HCT116 (cell line): ENCODE measurements around the gene RPL10A. TPM values are rescaled to one million over a fixed set of nuclear protein-coding genes. Genes with fewer than 3 reads are reported as not detected.

Source experiments
- ATAC-seq: fragments of 200-7000 bp; cut with Tn5 transposase; 2 replicates; pipeline ENCODE4 v1.9.1; 2020; ENCODE audit warnings: mild to moderate bottlenecking, moderate library complexity
- BruUV-seq: library from RNA; stranded (reverse); fragments of 400-500 nt; replicated peaks from 2 replicates; lab custom pipeline; 2021; lab: Mats Ljungman, UMichigan
- CTCF ChIA-PET: fragments of 300-600 bp; sonication (Branson Sonifier 250); formaldehyde crosslinking; loops from one replicate; lab custom pipeline; 2021; ENCODE audit warnings: antibody characterized with exemption; lab: Charles Lee
- POLR2A ChIA-PET: fragments of 300-600, 350-600 bp; sonication (Branson Sonifier 250); formaldehyde crosslinking; loops from one replicate; lab custom pipeline; 2021; ENCODE audit warnings: antibody characterized with exemption; lab: Charles Lee
- RAD21 ChIA-PET, 2 experiments: fragments of 300-600 bp; sonication (Branson Sonifier 250); formaldehyde crosslinking; loops; one replicate each; lab custom pipeline; 2023; ENCODE audit warnings: low total read pairs in 2 of 2; ENCODE audit not compliant: uncharacterized antibody in 2 of 2, unreplicated experiment in 2 of 2, low non-redundant PET in 1 of 2; lab: Charles Lee
- DNase-seq: peaks from one replicate; pipeline ENCODE4 v3.0.0-alpha.2; 2010; ENCODE audit warnings: low read depth, low spot score
- H2AFZ ChIP-seq: fragments of 200-600 bp; shearing (Covaris generic), sonication (generic); 2 replicates; pipeline ENCODE4 v1.6.1; 2017; ENCODE audit warnings: low read depth, mixed run types, mixed read lengths, antibody characterized with exemption, low read length; ENCODE audit not compliant: poor library complexity, severe bottlenecking
- H3K27ac ChIP-seq: 2 replicates; pipeline ENCODE4 v1.5.1; 2012; ENCODE audit warnings: low read depth, low read length
- H3K27me3 ChIP-seq: fragments of 200-600 bp; sonication (generic); 2 replicates; pipeline ENCODE4 v1.6.1; 2016; ENCODE audit warnings: mixed run types, low read length, mixed read lengths; ENCODE audit not compliant: insufficient read depth
- H3K36me3 ChIP-seq, 2 experiments: fragments of 200-500 bp in 1 of 2; fragments of 200-600 bp in 1 of 2; sonication (Bioruptor generic) in 1 of 2; sonication (generic) in 1 of 2; 2 replicates each; pipeline versions ENCODE4 v1.5.1 to v1.6.1; 2014 to 2016; ENCODE audit warnings: low read length in 2 of 2, inconsistent platforms in 1 of 2, mixed read lengths in 1 of 2, mixed run types in 1 of 2; ENCODE audit not compliant: insufficient read depth in 2 of 2, control insufficient read depth in 1 of 2
- H3K4me1 ChIP-seq, 2 experiments: fragments of 200-600 bp in 1 of 2; sonication (generic) in 1 of 2; 2 replicates each; pipeline versions ENCODE4 v1.5.1 to v1.6.1; 2012 to 2017; ENCODE audit warnings: low read length in 2 of 2, inconsistent platforms in 1 of 2, mild to moderate bottlenecking in 1 of 2, mixed read lengths in 1 of 2, mixed run types in 1 of 2, moderate library complexity in 1 of 2; ENCODE audit not compliant: insufficient read depth in 2 of 2, control insufficient read depth in 1 of 2
- H3K4me2 ChIP-seq: fragments of 200-600 bp; sonication (generic); 2 replicates; pipeline ENCODE4 v1.6.1; 2017; ENCODE audit warnings: mixed run types, low read length, mixed read lengths
- H3K4me3 ChIP-seq, 2 experiments: fragments of 200-600 bp in 1 of 2; sonication (generic) in 1 of 2; replicated peaks in 1 of 2; 2 replicates each; pipeline ENCODE4 v1.5.1; 2011 to 2016; ENCODE audit warnings: low read length in 2 of 2, control low read depth in 1 of 2, low read depth in 1 of 2, mild to moderate bottlenecking in 1 of 2, mixed read lengths in 1 of 2, mixed run types in 1 of 2
- H3K79me2 ChIP-seq: fragments of 200-600 bp; sonication (generic); 2 replicates; pipeline ENCODE4 v1.6.1; 2017; ENCODE audit warnings: mild to moderate bottlenecking, mixed run types, low read length, moderate library complexity, mixed read lengths; ENCODE audit not compliant: insufficient read depth
- H3K9ac ChIP-seq: fragments of 200-600 bp; sonication (generic); 2 replicates; pipeline ENCODE4 v1.6.1; 2016; ENCODE audit warnings: low read length, mixed read lengths
- H3K9me2 ChIP-seq: fragments of 200-600 bp; sonication (generic), shearing (Covaris generic); 2 replicates; pipeline ENCODE4 v1.6.1; 2017; ENCODE audit warnings: mixed run types, mild to moderate bottlenecking, moderate library complexity; ENCODE audit not compliant: insufficient read depth
- H3K9me3 ChIP-seq, 2 experiments: fragments of 200-500 bp in 1 of 2; fragments of 200-600 bp in 1 of 2; sonication (Bioruptor generic) in 1 of 2; sonication (generic) in 1 of 2; 2 replicates each; pipeline ENCODE4 v1.6.1; 2014 to 2017; ENCODE audit warnings: low read length in 2 of 2, mixed read lengths in 2 of 2, inconsistent platforms in 1 of 2, low read depth in 1 of 2, mild to moderate bottlenecking in 1 of 2, mixed run types in 1 of 2, moderate library complexity in 1 of 2; ENCODE audit not compliant: control insufficient read depth in 1 of 2, insufficient read depth in 1 of 2
- H4K20me1 ChIP-seq: fragments of 200-600 bp; sonication (generic), shearing (Covaris generic); 2 replicates; pipeline ENCODE4 v1.6.1; 2017; ENCODE audit warnings: mixed run types, mild to moderate bottlenecking, moderate library complexity; ENCODE audit not compliant: insufficient read depth
- ATF3 ChIP-seq: IDR thresholded peaks from 2 replicates; pipeline ENCODE4 v1.6.1; 2012
- EGR1 ChIP-seq: IDR thresholded peaks from 2 replicates; pipeline ENCODE4 v1.6.1; 2012; ENCODE audit warnings: low read depth
- ELF1 ChIP-seq: IDR thresholded peaks from 2 replicates; pipeline ENCODE4 v1.6.1; 2012; ENCODE audit warnings: low read depth, borderline replicate concordance
- EZH2 ChIP-seq: fragments of 200-600 bp; sonication (generic); IDR thresholded peaks from 2 replicates; pipeline ENCODE4 v1.6.1; 2017; ENCODE audit warnings: antibody characterized with exemption, mixed run types
- EZH2phosphoT487 ChIP-seq: fragments of 200-600 bp; IDR thresholded peaks from 2 replicates; pipeline ENCODE4 v1.6.1; 2018; ENCODE audit warnings: antibody characterized with exemption, borderline replicate concordance
- JUND ChIP-seq: IDR thresholded peaks from 2 replicates; pipeline ENCODE4 v1.6.1; 2012
- POLR2A ChIP-seq: IDR thresholded peaks from 2 replicates; pipeline ENCODE4 v1.7.0; 2011; ENCODE audit warnings: borderline replicate concordance; ENCODE audit not compliant: insufficient read depth, insufficient read length; ENCODE audit errors: extremely low read depth
- POLR2AphosphoS5 ChIP-seq: IDR thresholded peaks from 2 replicates; pipeline ENCODE4 v1.6.1; 2011; ENCODE audit warnings: mild to moderate bottlenecking, low read depth, low read length, moderate library complexity
- RAD21 ChIP-seq: IDR thresholded peaks from 2 replicates; pipeline ENCODE4 v1.6.1; 2012; ENCODE audit warnings: low read depth, mild to moderate bottlenecking
- SIN3A ChIP-seq: IDR thresholded peaks from 2 replicates; pipeline ENCODE4 v1.6.1; 2012; ENCODE audit warnings: low read depth
- SP1 ChIP-seq: IDR thresholded peaks from 2 replicates; pipeline ENCODE4 v1.6.1; 2012; ENCODE audit warnings: low read depth
- SRF ChIP-seq: IDR thresholded peaks from 2 replicates; pipeline ENCODE4 v1.6.1; 2012; ENCODE audit warnings: low read depth
- YY1 ChIP-seq: IDR thresholded peaks from 2 replicates; pipeline ENCODE4 v1.6.1; 2011; ENCODE audit warnings: low read length, low read depth, moderate library complexity, mild to moderate bottlenecking; ENCODE audit not compliant: insufficient replicate concordance; ENCODE audit errors: extremely low read depth
- ZNF274 ChIP-seq: fragments of 200-500 bp; sonication (Bioruptor generic); IDR thresholded peaks from 2 replicates; pipeline ENCODE4 v1.6.1; 2014; ENCODE audit warnings: mild to moderate bottlenecking, low read depth, low read length, inconsistent platforms
- intact Hi-C: fragments of 100-400 bp; cut with micrococcal nuclease; formaldehyde crosslinking; loops from 2 replicates; pipeline ENCODE4 v1.10.0; 2022
- total RNA-seq: library from RNA; stranded (reverse); gene quantifications from one replicate; pipeline ENCODE4 v1.2.1, GENCODE V29; 2021; ENCODE audit not compliant: unreplicated experiment
- TF ChIP-seq, protein P1 (sequence below): IDR thresholded peaks from 2 replicates; pipeline ENCODE4 v1.6.1; 2012
- TF ChIP-seq, protein P2 (sequence below), 3 experiments: fragments of 200-600 bp in 1 of 3; sonication (generic) in 1 of 3; IDR thresholded peaks in 2 of 3; conservative IDR thresholded peaks in 1 of 3; 2 replicates each; pipeline ENCODE4 v1.5.1; 2012 to 2017; ENCODE audit warnings: low read depth in 2 of 3, low read length in 2 of 3, antibody characterized with exemption in 1 of 3, borderline replicate concordance in 1 of 3, control low read depth in 1 of 3, mild to moderate bottlenecking in 1 of 3, mixed read lengths in 1 of 3, mixed run types in 1 of 3, moderate library complexity in 1 of 3; ENCODE audit not compliant: insufficient read depth in 1 of 3
- TF ChIP-seq, protein P3 (sequence below): IDR thresholded peaks from 2 replicates; pipeline ENCODE4 v1.6.1; 2011; ENCODE audit warnings: mild to moderate bottlenecking, low read length, moderate library complexity; ENCODE audit not compliant: insufficient replicate concordance; ENCODE audit errors: extremely low read depth

RPL10A gene
- total RNA-seq, 1 experiment from 2014 or later: 1,981 TPM

GRCh38 chr6:35427435-35427834, 40.8 kb upstream of the RPL10A start:
- Histone ChIP-seq H3K79me2 (no peaks in the 10 kb centered on the region), H3K4me1 (peaks cover 0 to 4% of the 10 kb centered on the region in 2 experiments; a peak in 1 of 4 replicates), H3K27me3 (no peaks in the 10 kb centered on the region), H3K4me2 (no peak overlapping the region), H4K20me1 (no peaks in the 10 kb centered on the region), H3K9me2 (no peaks in the 10 kb centered on the region)
- RAD21 ChIA-PET: no interaction called here
- no peak for DNase-seq
- no peak for TF ChIP-seq EZH2phosphoT487
- TF ChIP-seq YY1: no peak
- TF ChIP-seq, all 23 proteins: peak for 0
- Histone ChIP-seq H3K9ac (no peak overlapping the region), H2AFZ (no peak overlapping the region), H3K36me3 (peaks cover 5 to 13% of the 10 kb centered on the region in 2 experiments; a peak in 2 of 4 replicates), H3K4me3 (no peak overlapping the region), H3K9me3 (peaks cover 0 to 15% of the 10 kb centered on the region in 2 experiments; a peak in 2 of 4 replicates), H3K27ac (no peak overlapping the region)
- ATAC-seq: no peak
- intact Hi-C loops: no loop called here
- BruUV-seq: no TSS peak
- ChIA-PET POLR2A (no interaction called here), CTCF (interaction anchor here (1.2 kb wide), 1 partner anchor 13 kb away, joined by 3 read pairs; no protein-coding TSS in a partner anchor)

DNA sequence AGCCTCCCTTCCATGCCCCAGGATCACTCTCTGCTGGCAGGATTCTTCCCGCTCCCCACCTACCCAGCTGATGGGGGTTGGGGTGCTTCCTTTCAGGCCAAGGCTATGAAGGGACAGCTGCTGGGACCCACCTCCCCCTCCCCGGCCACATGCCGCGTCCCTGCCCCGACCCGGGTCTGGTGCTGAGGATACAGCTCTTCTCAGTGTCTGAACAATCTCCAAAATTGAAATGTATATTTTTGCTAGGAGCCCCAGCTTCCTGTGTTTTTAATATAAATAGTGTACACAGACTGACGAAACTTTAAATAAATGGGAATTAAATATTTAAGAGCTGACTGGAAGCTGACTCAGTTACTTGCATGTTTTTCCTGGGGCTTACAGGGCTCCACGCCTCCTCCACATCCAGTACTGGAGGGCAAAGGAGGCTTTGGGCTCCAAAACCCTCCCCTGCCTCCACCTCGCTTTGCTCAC, 40.3 kb upstream of the RPL10A start:
- Histone ChIP-seq H4K20me1 (no peaks in the 10 kb centered on the region), H3K4me2 (no peak overlapping the region), H3K9me2 (no peaks in the 10 kb centered on the region), H3K9me3 (peaks cover 0 to 15% of the 10 kb centered on the region in 2 experiments; a peak in 2 of 4 replicates), H3K9ac (no peak overlapping the region), H3K36me3 (peaks cover 5 to 13% of the 10 kb centered on the region in 2 experiments; a peak in 2 of 4 replicates), H3K4me1 (peaks cover 0 to 4% of the 10 kb centered on the region in 2 experiments; a peak in 1 of 4 replicates), H3K79me2 (no peaks in the 10 kb centered on the region), H3K4me3 (no peak overlapping the region), H3K27ac (no peak overlapping the region), H3K27me3 (no peaks in the 10 kb centered on the region), H2AFZ (no peak overlapping the region)
- ChIA-PET POLR2A (no interaction called here), RAD21 (no interaction called here), CTCF (interaction anchor here (0.7 to 1.2 kb wide), 2 partner anchors 11 to 13 kb away, joined by 3 read pairs; no protein-coding TSS in a partner anchor)
- intact Hi-C loops: no loop called here
- BruUV-seq: no TSS peak
- DNase-seq: no peak
- ATAC-seq: no peak
- TF ChIP-seq EZH2 (no peak), ELF1 (no peak), EGR1 (no peak), SRF (no peak), SP1 (no peak), JUND (no peak), ZNF274 (no peak), POLR2AphosphoS5 (no peak), ATF3 (no peak), SIN3A (no peak), POLR2A (no peak), EZH2phosphoT487 (no peak), RAD21 (no peak)
- TF ChIP-seq, protein P1, sequence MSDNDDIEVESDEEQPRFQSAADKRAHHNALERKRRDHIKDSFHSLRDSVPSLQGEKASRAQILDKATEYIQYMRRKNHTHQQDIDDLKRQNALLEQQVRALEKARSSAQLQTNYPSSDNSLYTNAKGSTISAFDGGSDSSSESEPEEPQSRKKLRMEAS: no peak
- TF ChIP-seq, protein P2, sequence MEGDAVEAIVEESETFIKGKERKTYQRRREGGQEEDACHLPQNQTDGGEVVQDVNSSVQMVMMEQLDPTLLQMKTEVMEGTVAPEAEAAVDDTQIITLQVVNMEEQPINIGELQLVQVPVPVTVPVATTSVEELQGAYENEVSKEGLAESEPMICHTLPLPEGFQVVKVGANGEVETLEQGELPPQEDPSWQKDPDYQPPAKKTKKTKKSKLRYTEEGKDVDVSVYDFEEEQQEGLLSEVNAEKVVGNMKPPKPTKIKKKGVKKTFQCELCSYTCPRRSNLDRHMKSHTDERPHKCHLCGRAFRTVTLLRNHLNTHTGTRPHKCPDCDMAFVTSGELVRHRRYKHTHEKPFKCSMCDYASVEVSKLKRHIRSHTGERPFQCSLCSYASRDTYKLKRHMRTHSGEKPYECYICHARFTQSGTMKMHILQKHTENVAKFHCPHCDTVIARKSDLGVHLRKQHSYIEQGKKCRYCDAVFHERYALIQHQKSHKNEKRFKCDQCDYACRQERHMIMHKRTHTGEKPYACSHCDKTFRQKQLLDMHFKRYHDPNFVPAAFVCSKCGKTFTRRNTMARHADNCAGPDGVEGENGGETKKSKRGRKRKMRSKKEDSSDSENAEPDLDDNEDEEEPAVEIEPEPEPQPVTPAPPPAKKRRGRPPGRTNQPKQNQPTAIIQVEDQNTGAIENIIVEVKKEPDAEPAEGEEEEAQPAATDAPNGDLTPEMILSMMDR (IDR thresholded peaks at IDR 0.05 in 2 of 3, conservative IDR thresholded peaks at IDR 0.05 in 1 of 3; ENCODE audit: borderline replicate concordance in 1 of 3, insufficient read depth in 1 of 3, low read depth in 2 of 3, low read length in 2 of 3): no peak
- TF ChIP-seq, protein P3, sequence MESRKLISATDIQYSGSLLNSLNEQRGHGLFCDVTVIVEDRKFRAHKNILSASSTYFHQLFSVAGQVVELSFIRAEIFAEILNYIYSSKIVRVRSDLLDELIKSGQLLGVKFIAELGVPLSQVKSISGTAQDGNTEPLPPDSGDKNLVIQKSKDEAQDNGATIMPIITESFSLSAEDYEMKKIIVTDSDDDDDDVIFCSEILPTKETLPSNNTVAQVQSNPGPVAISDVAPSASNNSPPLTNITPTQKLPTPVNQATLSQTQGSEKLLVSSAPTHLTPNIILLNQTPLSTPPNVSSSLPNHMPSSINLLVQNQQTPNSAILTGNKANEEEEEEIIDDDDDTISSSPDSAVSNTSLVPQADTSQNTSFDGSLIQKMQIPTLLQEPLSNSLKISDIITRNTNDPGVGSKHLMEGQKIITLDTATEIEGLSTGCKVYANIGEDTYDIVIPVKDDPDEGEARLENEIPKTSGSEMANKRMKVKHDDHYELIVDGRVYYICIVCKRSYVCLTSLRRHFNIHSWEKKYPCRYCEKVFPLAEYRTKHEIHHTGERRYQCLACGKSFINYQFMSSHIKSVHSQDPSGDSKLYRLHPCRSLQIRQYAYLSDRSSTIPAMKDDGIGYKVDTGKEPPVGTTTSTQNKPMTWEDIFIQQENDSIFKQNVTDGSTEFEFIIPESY: no peak
